ENCODE data around the gene XRCC1.

XRCC1 gene

DNA sequence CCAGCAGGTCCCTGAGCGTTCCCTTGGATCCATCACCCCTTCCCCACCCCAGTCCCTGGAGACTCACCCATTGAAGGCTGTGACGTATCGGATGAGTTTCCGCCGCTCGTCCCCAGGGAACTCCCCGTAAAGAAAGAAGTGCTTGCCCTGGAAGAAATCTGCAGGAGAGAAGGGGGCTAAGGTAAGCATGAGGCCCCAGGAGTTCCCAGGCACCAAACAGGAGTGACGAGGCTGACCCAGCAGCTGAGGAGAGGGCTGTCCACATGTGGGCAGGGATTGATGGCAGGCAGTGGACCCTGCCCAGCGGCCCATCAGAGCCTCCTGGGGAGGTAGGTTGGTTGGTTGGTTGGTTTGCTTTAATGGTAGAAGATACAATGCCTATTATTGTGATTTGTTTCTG lies 31.2 kb downstream of the XRCC1 start:
- no peak for DNase-seq (ENCODE audit: low read depth in 1 of 2, low spot score in 1 of 2)
- Histone ChIP-seq H3K4me3 (replicated peaks; ENCODE audit: insufficient read depth, low read length) (no peak overlapping the region), H3K27me3 (ENCODE audit: insufficient read depth, poor library complexity, severe bottlenecking) (no peaks in the 10 kb centered on the region), H3K27ac (replicated peaks) (no peak overlapping the region)
- no peak for TF ChIP-seq POLR2AphosphoS5 (IDR thresholded peaks at IDR 0.05; ENCODE audit: low read depth)
- TF ChIP-seq REST (IDR thresholded peaks at IDR 0.05; ENCODE audit: insufficient replicate concordance, low read depth): no peak
- TF ChIP-seq, protein P1, sequence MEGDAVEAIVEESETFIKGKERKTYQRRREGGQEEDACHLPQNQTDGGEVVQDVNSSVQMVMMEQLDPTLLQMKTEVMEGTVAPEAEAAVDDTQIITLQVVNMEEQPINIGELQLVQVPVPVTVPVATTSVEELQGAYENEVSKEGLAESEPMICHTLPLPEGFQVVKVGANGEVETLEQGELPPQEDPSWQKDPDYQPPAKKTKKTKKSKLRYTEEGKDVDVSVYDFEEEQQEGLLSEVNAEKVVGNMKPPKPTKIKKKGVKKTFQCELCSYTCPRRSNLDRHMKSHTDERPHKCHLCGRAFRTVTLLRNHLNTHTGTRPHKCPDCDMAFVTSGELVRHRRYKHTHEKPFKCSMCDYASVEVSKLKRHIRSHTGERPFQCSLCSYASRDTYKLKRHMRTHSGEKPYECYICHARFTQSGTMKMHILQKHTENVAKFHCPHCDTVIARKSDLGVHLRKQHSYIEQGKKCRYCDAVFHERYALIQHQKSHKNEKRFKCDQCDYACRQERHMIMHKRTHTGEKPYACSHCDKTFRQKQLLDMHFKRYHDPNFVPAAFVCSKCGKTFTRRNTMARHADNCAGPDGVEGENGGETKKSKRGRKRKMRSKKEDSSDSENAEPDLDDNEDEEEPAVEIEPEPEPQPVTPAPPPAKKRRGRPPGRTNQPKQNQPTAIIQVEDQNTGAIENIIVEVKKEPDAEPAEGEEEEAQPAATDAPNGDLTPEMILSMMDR (IDR thresholded peaks at IDR 0.05; ENCODE audit: insufficient read depth, low read length): no peak
- TF ChIP-seq GABPA (IDR thresholded peaks at IDR 0.05; ENCODE audit: low read depth): no peak
- no peak for TF ChIP-seq SPI1 (IDR thresholded peaks at IDR 0.05; ENCODE audit: borderline replicate concordance, low read depth)

- no peaks in the 10 kb centered on the region for H3K27me3 ChIP-seq (ENCODE audit: insufficient read depth, poor library complexity, severe bottlenecking)
- no peak overlapping the region for H3K4me3 ChIP-seq (replicated peaks; ENCODE audit: insufficient read depth, low read length)
- no peak overlapping the region for H3K27ac ChIP-seq (replicated peaks)
- DNase-seq (ENCODE audit: low read depth in 1 of 2, low spot score in 1 of 2): no peak
- TF ChIP-seq SPI1 (IDR thresholded peaks at IDR 0.05; ENCODE audit: borderline replicate concordance, low read depth): no peak
- no peak for TF ChIP-seq REST (IDR thresholded peaks at IDR 0.05; ENCODE audit: insufficient replicate concordance, low read depth)
- TF ChIP-seq GABPA (IDR thresholded peaks at IDR 0.05; ENCODE audit: low read depth): no peak
- TF ChIP-seq, protein P1 (IDR thresholded peaks at IDR 0.05; ENCODE audit: insufficient read depth, low read length): no peak
- no peak for TF ChIP-seq POLR2AphosphoS5 (IDR thresholded peaks at IDR 0.05; ENCODE audit: low read depth)
These were observed 33.2 kb downstream of the XRCC1 start for GRCh38 chr19:43541920-43542650.

DNA sequence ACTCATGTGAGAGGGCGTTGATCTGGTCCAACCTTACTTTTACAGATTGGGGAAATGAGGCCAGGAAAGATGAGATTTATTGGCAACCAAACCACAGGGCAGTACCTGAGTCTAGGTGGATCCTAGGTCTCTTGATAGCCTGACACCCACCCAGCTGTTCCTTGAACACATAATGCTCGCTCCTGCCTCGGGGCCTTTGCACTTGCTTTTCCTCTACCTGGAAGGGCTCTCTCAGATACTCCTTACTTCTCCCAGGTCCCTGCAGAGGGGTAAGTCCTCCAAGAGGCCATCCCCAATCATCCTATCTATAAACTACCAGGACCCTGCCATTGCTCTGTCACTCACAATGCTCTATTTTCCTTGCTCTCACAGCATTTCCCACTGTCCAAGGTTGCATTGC lies 34.9 kb downstream of the XRCC1 start:
- no peak for TF ChIP-seq REST (IDR thresholded peaks at IDR 0.05; ENCODE audit: insufficient replicate concordance, low read depth)
- TF ChIP-seq, protein P1 (IDR thresholded peaks at IDR 0.05; ENCODE audit: insufficient read depth, low read length): no peak
- no peak for TF ChIP-seq GABPA (IDR thresholded peaks at IDR 0.05; ENCODE audit: low read depth)
- TF ChIP-seq POLR2AphosphoS5 (IDR thresholded peaks at IDR 0.05; ENCODE audit: low read depth): no peak
- TF ChIP-seq SPI1 (IDR thresholded peaks at IDR 0.05; ENCODE audit: borderline replicate concordance, low read depth): no peak
- DNase-seq (ENCODE audit: low read depth in 1 of 2, low spot score in 1 of 2): no peak
- H3K27me3 ChIP-seq (ENCODE audit: insufficient read depth, poor library complexity, severe bottlenecking): no peaks in the 10 kb centered on the region
- no peak overlapping the region for H3K27ac ChIP-seq (replicated peaks)
- H3K4me3 ChIP-seq (replicated peaks; ENCODE audit: insufficient read depth, low read length): no peak overlapping the region

Data from HL-60 (cell line).